IMR-90 (cell line): Measurements from ENCODE around the gene CNNM1. TPM values are rescaled to one million over a fixed set of nuclear protein-coding genes. Genes with fewer than 3 reads are reported as not detected.

ENCODE experiments used
- ATAC-seq: fragments of 200-7000 bp; cut with Tn5 transposase; 2 replicates; pipeline ENCODE4 v1.9.1; 2020; ENCODE audit warnings: low read depth, mild to moderate bottlenecking, moderate library complexity
- BruUV-seq: library from RNA; stranded (reverse); fragments of 400-500 nt; replicated peaks from 2 replicates; lab custom pipeline; 2021; lab: Mats Ljungman, UMichigan
- CTCF ChIA-PET: fragments of 300-600 bp; formaldehyde crosslinking; extraction: SDS; loops from one replicate; lab custom pipeline; 2021; ENCODE audit warnings: antibody characterized with exemption; lab: Yijun Ruan, JAX
- POLR2A ChIA-PET: fragments of 300-600 bp; sonication (Branson Sonifier 250); formaldehyde crosslinking; loops from one replicate; lab custom pipeline; 2022; ENCODE audit warnings: antibody characterized with exemption; ENCODE audit not compliant: unreplicated experiment; lab: Charles Lee
- DNase-seq: peaks from one replicate; pipeline ENCODE4 v3.0.0; 2013
- H2AFZ ChIP-seq: replicated peaks from 2 replicates; pipeline ENCODE3; 2013; ENCODE audit warnings: low read length, mild to moderate bottlenecking; ENCODE audit not compliant: poor library complexity
- H2AK5ac ChIP-seq: 2 replicates; pipeline ENCODE4 v1.6.1; 2013; ENCODE audit warnings: low read depth, low read length, inconsistent platforms
- H2AK9ac ChIP-seq: replicated peaks from 2 replicates; pipeline ENCODE3; 2013; ENCODE audit warnings: mild to moderate bottlenecking, low read depth, low read length, moderate library complexity; ENCODE audit not compliant: poor library complexity
- H2BK120ac ChIP-seq: 2 replicates; pipeline ENCODE4 v1.6.1; 2013; ENCODE audit warnings: low read depth, low read length, inconsistent platforms
- H2BK15ac ChIP-seq: 3 replicates; pipeline ENCODE4 v1.6.1; 2013; ENCODE audit warnings: low read depth, low read length, inconsistent platforms
- H2BK20ac ChIP-seq: 2 replicates; pipeline ENCODE4 v1.6.1; 2013; ENCODE audit warnings: low read depth, mild to moderate bottlenecking, inconsistent platforms, low read length, moderate library complexity
- H2BK5ac ChIP-seq: 2 replicates; pipeline ENCODE4 v1.6.1; 2013; ENCODE audit warnings: mild to moderate bottlenecking, low read depth, low read length, inconsistent platforms; ENCODE audit not compliant: poor library complexity, severe bottlenecking
- H3K14ac ChIP-seq: replicated peaks from 2 replicates; pipeline ENCODE4 v1.6.1; 2013; ENCODE audit warnings: low read depth, low read length, inconsistent platforms
- H3K18ac ChIP-seq: 2 replicates; pipeline ENCODE4 v1.6.1; 2013; ENCODE audit warnings: low read depth, low read length, control low read depth
- H3K23ac ChIP-seq: 2 replicates; pipeline ENCODE4 v1.6.1; 2013; ENCODE audit warnings: low read depth, low read length, inconsistent platforms
- H3K27ac ChIP-seq: 2 replicates; pipeline ENCODE4 v1.5.1; 2013; ENCODE audit warnings: mild to moderate bottlenecking, control low read depth, low read length; ENCODE audit not compliant: insufficient read depth
- H3K27me3 ChIP-seq: 2 replicates; pipeline ENCODE4 v1.6.1; 2013; ENCODE audit warnings: low read length; ENCODE audit not compliant: control insufficient read depth, insufficient read depth
- H3K36me3 ChIP-seq: 2 replicates; pipeline ENCODE4 v1.6.1; 2013; ENCODE audit warnings: low read length, mixed read lengths; ENCODE audit not compliant: control insufficient read depth, insufficient read depth
- H3K4ac ChIP-seq: 2 replicates; pipeline ENCODE4 v1.6.1; 2013; ENCODE audit warnings: low read depth, low read length, inconsistent platforms
- H3K4me1 ChIP-seq: 2 replicates; pipeline ENCODE4 v1.6.1; 2013; ENCODE audit warnings: low read length, mixed read lengths; ENCODE audit not compliant: control insufficient read depth, insufficient read depth
- H3K4me2 ChIP-seq: 2 replicates; pipeline ENCODE4 v1.6.1; 2013; ENCODE audit warnings: low read depth, mild to moderate bottlenecking, control low read depth, low read length, moderate library complexity
- H3K4me3 ChIP-seq: 2 replicates; pipeline ENCODE4 v1.5.1; 2013; ENCODE audit warnings: low read depth, mild to moderate bottlenecking, control low read depth, low read length, moderate library complexity; ENCODE audit not compliant: insufficient read depth
- H3K56ac ChIP-seq: 2 replicates; pipeline ENCODE4 v1.6.1; 2013; ENCODE audit warnings: low read length, inconsistent platforms; ENCODE audit not compliant: insufficient read depth; ENCODE audit errors: extremely low read depth
- H3K79me1 ChIP-seq, 2 experiments: 2 replicates each; pipeline ENCODE4 v1.6.1; 2013; ENCODE audit warnings: low read length in 2 of 2, inconsistent platforms in 1 of 2, low read depth in 1 of 2
- H3K9ac ChIP-seq: 2 replicates; pipeline ENCODE4 v1.6.1; 2013; ENCODE audit warnings: low read depth, low read length, control low read depth
- H3K9me1 ChIP-seq: 2 replicates; pipeline ENCODE4 v1.6.1; 2013; ENCODE audit warnings: low read length, inconsistent platforms; ENCODE audit not compliant: insufficient read depth
- H3K9me3 ChIP-seq: 2 replicates; pipeline ENCODE4 v1.6.1; 2013; ENCODE audit warnings: low read length; ENCODE audit not compliant: control insufficient read depth, insufficient read depth
- H4K20me1 ChIP-seq: 2 replicates; pipeline ENCODE4 v1.6.1; 2013; ENCODE audit warnings: low read length, inconsistent platforms; ENCODE audit not compliant: insufficient read depth
- H4K5ac ChIP-seq: 2 replicates; pipeline ENCODE4 v1.6.1; 2013; ENCODE audit warnings: mild to moderate bottlenecking, low read depth, low read length, control low read depth
- H4K8ac ChIP-seq, 2 experiments: 2 replicates each; pipeline ENCODE4 v1.6.1; 2013; ENCODE audit warnings: low read depth in 2 of 2, low read length in 2 of 2, control low read depth in 1 of 2, inconsistent platforms in 1 of 2
- H4K91ac ChIP-seq: 2 replicates; pipeline ENCODE4 v1.6.1; 2013; ENCODE audit warnings: low read depth, low read length, inconsistent platforms; ENCODE audit not compliant: insufficient read depth
- CHD1 ChIP-seq: IDR thresholded peaks from 2 replicates; pipeline ENCODE4 v1.6.1; 2012; ENCODE audit warnings: low read depth, low read length, improper control_type of control experiment
- POLR2A ChIP-seq: IDR thresholded peaks from 2 replicates; pipeline ENCODE4 v1.6.1; 2012; ENCODE audit warnings: mild to moderate bottlenecking, low read depth, low read length
- RFX5 ChIP-seq: IDR thresholded peaks from 2 replicates; pipeline ENCODE4 v1.8.0; 2012; ENCODE audit warnings: low read depth, mild to moderate bottlenecking, low read length, moderate library complexity
- WGBS, 2 experiments: methylation state at CpG; one replicate each; pipeline versions ENCODE4 v1.1.5 to v1.1.7; 2013; ENCODE audit warnings: missing lambda C conversion rate in 2 of 2; ENCODE audit not compliant: insufficient read length in 1 of 2; ENCODE audit errors: extremely low coverage in 2 of 2; 5-methylcytosine and 5-hydroxymethylcytosine counted together
- dilution Hi-C: fragments of 300-500 bp; cut with HindIII; formaldehyde crosslinking; loops from one replicate; pipeline ENCODE4 v1.14.3; 2018; ENCODE audit warnings: low sequenced_read_pairs; ENCODE audit not compliant: unreplicated experiment
- in situ Hi-C: fragments of 300-500 bp; cut with MboI; formaldehyde crosslinking; loops from 3 replicates; pipeline ENCODE4 v1.14.3; 2019; ENCODE audit warnings: low sequenced_read_pairs, inconsistent platforms, mixed read lengths
- intact Hi-C: fragments of 100-400 bp; cut with micrococcal nuclease; formaldehyde crosslinking; loops from 2 replicates; pipeline ENCODE4 v1.10.0; 2022
- polyA plus RNA-seq, 3 experiments: library from polyadenylated mRNA; depleted of rRNA; stranded (reverse); fragments of >200 nt; gene quantifications; 2 replicates each; pipeline ENCODE4 v1.2.3, GENCODE V29; 2012; ENCODE audit warnings: low replicate concordance in 1 of 3
- total RNA-seq: library from RNA; depleted of rRNA; stranded (reverse); fragments of >200 nt; gene quantifications from 2 replicates; pipeline ENCODE4 v1.2.3, GENCODE V29; 2012
- TF ChIP-seq, protein P1 (sequence below): fragments of 150-350 bp; IDR thresholded peaks from 2 replicates; pipeline ENCODE4 v1.6.1; 2017; ENCODE audit warnings: mild to moderate bottlenecking, antibody characterized with exemption, low read length, low read depth

CNNM1 gene
- total and polyA plus RNA-seq, 2 of the 4 experiments (the other 2 are of a cell fraction), result 0.18 to 0.39 TPM

GRCh38 chr10:99353182-99353581 is 24.0 kb downstream of the CNNM1 start:
- no CpG with 5 or more reads among the region's 1 CpG for WGBS, 2 experiments
- no peak overlapping the region for H3K4ac ChIP-seq
- H4K8ac ChIP-seq, result no peak overlapping the region
- no peak overlapping the region for H3K56ac ChIP-seq
- in situ Hi-C loops, result no loop called here
- H4K5ac ChIP-seq, result no peak overlapping the region
- no peak for TF ChIP-seq POLR2A
- TF ChIP-seq RFX5, result no peak
- no peak for TF ChIP-seq CHD1
- TF ChIP-seq, protein P1, sequence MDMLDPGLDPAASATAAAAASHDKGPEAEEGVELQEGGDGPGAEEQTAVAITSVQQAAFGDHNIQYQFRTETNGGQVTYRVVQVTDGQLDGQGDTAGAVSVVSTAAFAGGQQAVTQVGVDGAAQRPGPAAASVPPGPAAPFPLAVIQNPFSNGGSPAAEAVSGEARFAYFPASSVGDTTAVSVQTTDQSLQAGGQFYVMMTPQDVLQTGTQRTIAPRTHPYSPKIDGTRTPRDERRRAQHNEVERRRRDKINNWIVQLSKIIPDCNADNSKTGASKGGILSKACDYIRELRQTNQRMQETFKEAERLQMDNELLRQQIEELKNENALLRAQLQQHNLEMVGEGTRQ, result no peak
- POLR2A ChIA-PET, result no interaction called here
- no peaks in the 10 kb centered on the region; the same call in 1 of the 2 replicates for H3K27me3 ChIP-seq
- dilution Hi-C loops, result no loop called here
- DNase-seq (no peak), ATAC-seq (no peak)
- H2BK120ac ChIP-seq, result no peak overlapping the region
- no peak overlapping the region for H3K9ac ChIP-seq
- no peak overlapping the region for H3K4me3 ChIP-seq
- H2BK15ac ChIP-seq, result no peak overlapping the region
- H2BK5ac ChIP-seq, result no peak overlapping the region
- no peak overlapping the region for H4K91ac ChIP-seq
- no peaks in the 10 kb centered on the region for H3K9me1 ChIP-seq
- CTCF ChIA-PET, result no interaction called here
- no peak overlapping the region for H2AFZ ChIP-seq
- no peak overlapping the region for H3K18ac ChIP-seq
- no peaks in the 10 kb centered on the region for H3K36me3 ChIP-seq
- H4K20me1 ChIP-seq, result no peaks in the 10 kb centered on the region
- no TSS peak for BruUV-seq
- no peak overlapping the region for H2AK5ac ChIP-seq
- no peaks in the 10 kb centered on the region for H3K9me3 ChIP-seq
- no peak overlapping the region for H3K27ac ChIP-seq
- H2BK20ac ChIP-seq, result no peak overlapping the region
- no peak overlapping the region for H3K4me2 ChIP-seq
- H3K23ac ChIP-seq, result no peak overlapping the region
- no peak overlapping the region for H2AK9ac ChIP-seq
- intact Hi-C loops, result no loop called here
- no peaks in the 10 kb centered on the region for H3K4me1 ChIP-seq
- no peak overlapping the region for H3K14ac ChIP-seq
- H3K79me1 ChIP-seq, result no peaks in the 10 kb centered on the region
